CD1c-positive myeloid dendritic cell (primary cell): Measurements from ENCODE around the gene BCKDHB.

Experiments used
- DNase-seq: peaks from one replicate; pipeline ENCODE4 v3.0.0-alpha.2; 2016; ENCODE audit errors: extremely low spot score

Gene BCKDHB

GRCh38 chr6:80388507-80388906 is 282.0 kb downstream of the BCKDHB start:
- DNase-seq: no peak
